Chondrocyte (in vitro differentiated cells): ENCODE results near the gene YWHAB. TPM values are rescaled to one million over a fixed set of nuclear protein-coding genes. Genes with fewer than 3 reads are reported as not detected.

ENCODE experiments used
- DNase-seq: peaks from one replicate; pipeline ENCODE4 v3.0.0; 2021; ENCODE audit warnings: mixed read lengths, low spot score
- H3K27ac Mint-ChIP-seq: one replicate; pipeline ENCODE4 v1.8.0; 2021; ENCODE audit warnings: mild to moderate bottlenecking, moderate library complexity, mixed read lengths; ENCODE audit not compliant: unreplicated experiment
- H3K27me3 Mint-ChIP-seq: 2 replicates; pipeline ENCODE4 v1.8.0; 2021; ENCODE audit warnings: low read depth, mixed read lengths
- H3K36me3 Mint-ChIP-seq: 2 replicates; pipeline ENCODE4 v1.8.0; 2021; ENCODE audit warnings: low read depth, mixed read lengths
- H3K4me1 Mint-ChIP-seq: 2 replicates; pipeline ENCODE4 v1.8.0; 2021; ENCODE audit warnings: low read depth, mild to moderate bottlenecking, mixed read lengths
- H3K4me3 Mint-ChIP-seq: one replicate; pipeline ENCODE4 v1.8.0; 2021; ENCODE audit warnings: mild to moderate bottlenecking, moderate library complexity, mixed read lengths; ENCODE audit not compliant: unreplicated experiment
- H3K9me3 Mint-ChIP-seq: 2 replicates; pipeline ENCODE4 v1.8.0; 2021; ENCODE audit warnings: low read depth, mixed read lengths
- CTCF ChIP-seq: fragments of 200-600 bp; sonication (generic); IDR thresholded peaks from 2 replicates; pipeline ENCODE4 v1.5.0; 2021; ENCODE audit warnings: antibody characterized with exemption, mild to moderate bottlenecking, moderate library complexity
- total RNA-seq: library from RNA; stranded (reverse); gene quantifications from 3 replicates; pipeline ENCODE4 v1.2.1, GENCODE V29; 2021

Gene YWHAB
- total RNA-seq, 1 donor from 2014 or later = 201 TPM

- H3K36me3 Mint-ChIP-seq = no peaks in the 10 kb centered on the region
- H3K9me3 Mint-ChIP-seq = no peaks in the 10 kb centered on the region
- no peak for TF ChIP-seq CTCF
- peaks cover 57% of the 10 kb centered on the region for H3K4me1 Mint-ChIP-seq
- peak overlapping the region; percentile 53 for H3K27ac Mint-ChIP-seq
- no peak for DNase-seq
- no peaks in the 10 kb centered on the region for H3K27me3 Mint-ChIP-seq
- peak overlapping the region; percentile 91 for H3K4me3 Mint-ChIP-seq
Observed at GRCh38 chr20:44887466-44887865, 2.0 kb downstream of the YWHAB start.

GRCh38 chr20:44888226-44889103 lies 3.0 kb downstream of the YWHAB start:
- peak; percentile 67 for TF ChIP-seq CTCF
- H3K36me3 Mint-ChIP-seq = no peaks in the 10 kb centered on the region
- H3K27ac Mint-ChIP-seq = peak overlapping the region; percentile 54
- no peak for DNase-seq
- H3K4me3 Mint-ChIP-seq = peak overlapping the region; percentile 19
- H3K4me1 Mint-ChIP-seq = peaks cover 61% of the 10 kb centered on the region
- H3K9me3 Mint-ChIP-seq = no peaks in the 10 kb centered on the region
- H3K27me3 Mint-ChIP-seq = no peaks in the 10 kb centered on the region

GRCh38 chr20:44891826-44892225 lies 6.3 kb downstream of the YWHAB start:
- H3K27ac Mint-ChIP-seq = no peak overlapping the region
- H3K4me1 Mint-ChIP-seq = peaks cover 64% of the 10 kb centered on the region
- no peak overlapping the region for H3K4me3 Mint-ChIP-seq
- no peak for DNase-seq
- no peak for TF ChIP-seq CTCF
- no peaks in the 10 kb centered on the region for H3K36me3 Mint-ChIP-seq
- no peaks in the 10 kb centered on the region for H3K9me3 Mint-ChIP-seq
- H3K27me3 Mint-ChIP-seq = no peaks in the 10 kb centered on the region

GRCh38 chr20:44894959-44895358 lies 9.5 kb downstream of the YWHAB start:
- no peak for TF ChIP-seq CTCF
- Mint-ChIP-seq H3K4me3 (no peak overlapping the region), H3K4me1 (peaks cover 47% of the 10 kb centered on the region), H3K36me3 (no peaks in the 10 kb centered on the region), H3K27me3 (no peaks in the 10 kb centered on the region), H3K27ac (no peak overlapping the region), H3K9me3 (no peaks in the 10 kb centered on the region)
- DNase-seq = no peak

GRCh38 chr20:44896583-44896982 lies 11.1 kb downstream of the YWHAB start:
- Mint-ChIP-seq H3K27me3 (no peaks in the 10 kb centered on the region), H3K36me3 (peaks cover 2% of the 10 kb centered on the region), H3K9me3 (no peaks in the 10 kb centered on the region), H3K27ac (peak overlapping the region; percentile 28), H3K4me1 (peaks cover 47% of the 10 kb centered on the region), H3K4me3 (no peak overlapping the region)
- TF ChIP-seq CTCF = no peak
- no peak for DNase-seq
